Brain microvascular endothelial cell (primary cell): ENCODE data around the gene CPSF3.
"Not testable (repeated sequence)": the region's sequence is repeated elsewhere in the genome, so short reads cannot be mapped to it uniquely, and the experiment has no call there.

ENCODE experiments used
- DNase-seq: peaks from one replicate; pipeline ENCODE4 v3.0.0-alpha.2; 2020
- H3K27ac ChIP-seq: fragments of 250-450 bp; sonication (Bioruptor Pico); 2 replicates; pipeline ENCODE4 v1.5.1; 2020; ENCODE audit warnings: mild to moderate bottlenecking, moderate library complexity
- H3K27me3 ChIP-seq: fragments of 250-450 bp; sonication (Bioruptor Pico); replicated peaks from 2 replicates; pipeline ENCODE4 v1.5.1; 2020; ENCODE audit warnings: mild to moderate bottlenecking
- H3K36me3 ChIP-seq: fragments of 250-450 bp; sonication (Bioruptor Pico); replicated peaks from 2 replicates; pipeline ENCODE4 v1.5.1; 2020; ENCODE audit warnings: mild to moderate bottlenecking
- H3K4me3 ChIP-seq: 2 replicates; pipeline ENCODE4 v1.5.1; 2011; ENCODE audit warnings: low read depth, mild to moderate bottlenecking, control low read depth, low read length, moderate library complexity
- in situ Hi-C: cut with HindIII; loops from 2 replicates; pipeline ENCODE4 v1.10.0; 2017; ENCODE audit warnings: low sequenced_read_pairs, low pct_ligation_motif_present
- TF ChIP-seq, protein P1 (sequence below): IDR thresholded peaks from 2 replicates; pipeline ENCODE4 v1.5.1; 2011; ENCODE audit warnings: low read depth, mild to moderate bottlenecking, moderate library complexity, low read length, control low read depth, inconsistent platforms; ENCODE audit errors: missing control alignments

CPSF3 gene

DNA sequence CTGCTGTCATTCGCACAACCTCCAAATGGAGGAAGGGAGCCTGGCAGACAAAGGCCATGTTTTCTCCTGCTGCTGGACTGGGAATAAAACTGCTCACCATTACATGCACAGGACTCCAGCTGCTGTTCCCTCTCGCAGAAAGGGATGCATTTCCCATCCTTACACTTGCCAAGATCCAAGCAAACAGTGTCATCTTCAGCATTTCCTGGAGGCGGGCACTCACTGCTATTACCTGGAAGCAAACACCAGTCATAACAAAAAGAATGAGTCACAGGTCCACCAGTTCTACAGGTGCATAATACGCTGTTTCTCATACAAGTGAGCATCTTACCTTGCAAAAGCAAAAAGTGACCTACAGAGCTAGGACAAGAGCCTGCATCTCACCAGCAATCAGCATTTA lies 73.6 kb downstream of the CPSF3 start:
- peaks cover 57% of the 10 kb centered on the region for H3K36me3 ChIP-seq
- TF ChIP-seq, protein P1, sequence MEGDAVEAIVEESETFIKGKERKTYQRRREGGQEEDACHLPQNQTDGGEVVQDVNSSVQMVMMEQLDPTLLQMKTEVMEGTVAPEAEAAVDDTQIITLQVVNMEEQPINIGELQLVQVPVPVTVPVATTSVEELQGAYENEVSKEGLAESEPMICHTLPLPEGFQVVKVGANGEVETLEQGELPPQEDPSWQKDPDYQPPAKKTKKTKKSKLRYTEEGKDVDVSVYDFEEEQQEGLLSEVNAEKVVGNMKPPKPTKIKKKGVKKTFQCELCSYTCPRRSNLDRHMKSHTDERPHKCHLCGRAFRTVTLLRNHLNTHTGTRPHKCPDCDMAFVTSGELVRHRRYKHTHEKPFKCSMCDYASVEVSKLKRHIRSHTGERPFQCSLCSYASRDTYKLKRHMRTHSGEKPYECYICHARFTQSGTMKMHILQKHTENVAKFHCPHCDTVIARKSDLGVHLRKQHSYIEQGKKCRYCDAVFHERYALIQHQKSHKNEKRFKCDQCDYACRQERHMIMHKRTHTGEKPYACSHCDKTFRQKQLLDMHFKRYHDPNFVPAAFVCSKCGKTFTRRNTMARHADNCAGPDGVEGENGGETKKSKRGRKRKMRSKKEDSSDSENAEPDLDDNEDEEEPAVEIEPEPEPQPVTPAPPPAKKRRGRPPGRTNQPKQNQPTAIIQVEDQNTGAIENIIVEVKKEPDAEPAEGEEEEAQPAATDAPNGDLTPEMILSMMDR, result no peak
- no peak for DNase-seq
- no peaks in the 10 kb centered on the region for H3K27me3 ChIP-seq
- in situ Hi-C loops, result no loop called here
- H3K4me3 ChIP-seq, result no peak overlapping the region
- no peak overlapping the region for H3K27ac ChIP-seq

DNA sequence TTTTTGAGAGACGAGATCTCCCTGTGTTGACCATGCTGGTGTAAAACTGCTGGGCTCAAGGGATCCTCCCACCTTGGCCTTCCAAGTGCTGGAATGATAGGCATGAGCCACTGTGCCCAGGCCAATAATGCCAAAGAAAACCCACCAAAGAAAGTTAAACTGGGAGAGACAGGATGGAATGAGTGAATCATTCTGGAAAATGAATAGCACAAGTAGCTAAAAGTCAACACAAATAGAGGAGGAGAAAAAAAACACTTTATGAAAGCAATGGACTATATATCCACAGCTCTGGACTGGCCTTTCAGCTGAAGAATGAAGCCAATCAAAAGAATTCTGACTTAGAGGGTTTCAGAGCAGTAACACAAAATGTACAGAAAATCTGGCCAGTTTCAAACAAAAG lies 74.8 kb downstream of the CPSF3 start:
- in situ Hi-C loops, result no loop called here
- peaks cover 51% of the 10 kb centered on the region for H3K36me3 ChIP-seq
- no peak overlapping the region for H3K27ac ChIP-seq
- DNase-seq, result no peak
- TF ChIP-seq, protein P1, result no peak
- no peak overlapping the region for H3K4me3 ChIP-seq
- H3K27me3 ChIP-seq, result no peaks in the 10 kb centered on the region

DNA sequence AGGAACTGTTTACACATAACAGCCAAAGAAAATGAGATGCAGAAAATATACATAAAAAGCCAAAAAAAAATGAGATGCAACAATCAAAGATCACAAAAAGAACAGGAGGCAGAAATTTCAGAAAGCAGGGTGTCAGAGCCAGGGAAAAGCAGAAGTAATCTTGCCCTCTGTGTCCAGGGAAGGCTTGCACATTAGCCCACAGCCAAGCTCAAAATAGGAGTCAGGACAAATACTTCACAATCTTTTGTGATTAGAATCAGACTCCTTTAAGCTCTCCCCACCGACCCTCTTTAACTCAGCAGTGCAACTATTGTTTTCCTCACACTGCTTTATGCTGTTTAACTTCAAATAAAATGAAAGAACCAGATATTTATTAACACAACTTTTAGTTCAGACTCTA lies 85.5 kb downstream of the CPSF3 start:
- TF ChIP-seq, protein P1, result no peak
- H3K27ac ChIP-seq, result no peak overlapping the region
- in situ Hi-C loops, result no loop called here
- peaks cover 23% of the 10 kb centered on the region for H3K36me3 ChIP-seq
- no peak overlapping the region for H3K4me3 ChIP-seq
- DNase-seq, result no peak
- H3K27me3 ChIP-seq, result no peaks in the 10 kb centered on the region

DNA sequence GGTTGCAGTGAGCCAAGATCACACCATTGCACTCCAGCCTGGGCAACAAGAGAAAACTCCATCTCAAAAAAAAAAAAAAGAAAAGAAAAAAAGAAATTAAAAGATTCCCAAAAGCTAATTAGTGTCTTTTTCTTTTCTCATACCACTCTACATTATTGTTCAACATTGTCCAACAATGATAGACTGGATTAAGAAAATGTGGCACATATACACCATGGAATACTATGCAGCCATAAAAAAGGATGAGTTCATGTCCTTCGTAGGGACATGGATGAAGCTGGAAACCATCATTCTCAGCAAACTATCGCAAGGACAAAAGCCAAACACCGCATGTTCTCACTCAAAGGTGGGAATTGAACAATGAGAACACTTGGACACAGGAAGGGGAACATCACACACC lies 90.5 kb downstream of the CPSF3 start:
- H3K4me3 ChIP-seq, H3K27ac ChIP-seq, DNase-seq, in situ Hi-C loops, H3K27me3 ChIP-seq: not testable (repeated sequence)
- H3K36me3 ChIP-seq, result peaks cover 23% of the 10 kb centered on the region

DNA sequence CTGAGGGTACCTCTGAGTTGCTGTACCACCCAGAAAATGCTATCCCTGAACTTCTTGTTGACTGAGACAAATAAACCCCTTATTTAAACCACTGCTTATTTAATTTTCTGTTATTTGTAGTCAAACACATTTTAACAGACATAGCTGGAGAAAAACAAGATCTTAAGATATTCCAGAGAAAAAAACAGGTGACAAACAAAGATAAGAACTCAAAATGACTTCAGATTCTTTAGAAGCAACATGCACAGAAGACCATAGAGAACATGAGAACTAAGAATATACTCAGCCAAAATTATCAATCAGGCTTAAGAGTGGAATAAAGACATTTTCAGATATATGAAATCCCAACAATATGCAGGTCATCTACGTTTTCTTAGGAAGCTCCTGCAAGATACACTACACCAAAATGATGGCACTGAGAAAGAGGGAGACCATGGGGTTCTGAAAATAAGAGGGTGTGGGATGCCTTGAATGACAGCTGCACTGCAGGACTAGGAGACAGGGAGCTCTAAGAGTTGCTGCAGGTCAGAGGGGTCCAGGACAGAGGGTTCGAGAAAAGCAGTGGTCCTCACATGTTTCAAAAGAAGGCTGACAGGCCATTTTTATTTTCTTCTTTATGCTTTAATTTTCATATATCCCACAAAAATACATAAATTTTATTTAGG lies 93.8 kb downstream of the CPSF3 start:
- Histone ChIP-seq H3K27ac (no peak overlapping the region), H3K36me3 (peaks cover 31% of the 10 kb centered on the region), H3K4me3 (no peak overlapping the region), H3K27me3 (no peaks in the 10 kb centered on the region)
- in situ Hi-C loops, result no loop called here
- DNase-seq, result no peak
- TF ChIP-seq, protein P1, result no peak

DNA sequence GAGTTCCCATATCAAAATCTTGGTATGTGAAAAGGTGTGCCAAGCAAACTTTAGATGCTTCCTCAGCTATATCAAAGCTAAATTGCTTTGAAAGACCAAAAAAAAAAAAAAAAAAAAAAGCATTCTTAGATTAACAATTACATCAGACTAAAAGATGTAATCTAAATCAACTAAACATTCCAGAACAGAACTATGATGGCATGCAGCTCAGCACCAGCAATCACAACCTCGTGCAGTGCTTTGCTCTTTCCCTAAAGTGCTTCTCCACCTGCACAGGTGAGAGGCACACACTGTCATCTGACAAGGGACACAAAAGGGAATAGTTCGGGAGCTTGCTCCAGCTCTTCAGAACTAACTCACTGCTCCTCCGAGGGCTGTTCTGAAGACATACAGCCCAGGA lies 94.7 kb downstream of the CPSF3 start:
- Histone ChIP-seq H3K36me3 (peaks cover 27% of the 10 kb centered on the region), H3K4me3 (no peak overlapping the region), H3K27ac (no peak overlapping the region), H3K27me3 (no peaks in the 10 kb centered on the region)
- in situ Hi-C loops, result no loop called here
- DNase-seq, result no peak
- TF ChIP-seq, protein P1, result no peak
